Activated CD4-positive, alpha-beta T cell treated with anti-CD3 and anti-CD28 coated beads, Interleukin-2, amount 50 U/mL, for 4 hours (primary cell): ENCODE measurements around the gene TBP.
"Not testable (repeated sequence)": the region's sequence is repeated elsewhere in the genome, so short reads cannot be mapped to it uniquely, and the experiment has no call there.

Source experiments
- DNase-seq, 2 experiments: peaks; one replicate each; pipeline ENCODE4 v3.0.0-alpha.2; 2020

Gene TBP

DNA sequence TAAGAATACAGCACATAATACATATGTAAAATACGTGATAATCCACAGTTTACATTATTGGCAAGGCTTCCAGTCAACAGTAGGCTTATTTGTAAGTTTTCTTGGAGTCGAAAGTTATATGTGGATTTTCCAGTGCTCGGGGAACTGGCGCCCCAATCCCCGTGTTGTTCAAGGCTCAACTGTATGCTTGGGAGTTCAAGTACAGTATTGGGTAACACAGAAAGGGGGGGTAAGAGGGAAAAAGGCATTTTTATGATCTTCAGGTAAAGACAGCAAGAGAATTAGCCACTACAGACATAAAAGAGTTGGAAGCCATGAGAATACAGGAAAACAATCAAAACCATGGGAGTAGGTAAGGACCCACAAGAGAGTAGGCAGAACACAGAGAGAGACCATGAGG lies 17.5 kb upstream of the TBP start:
- no peak for DNase-seq

DNA sequence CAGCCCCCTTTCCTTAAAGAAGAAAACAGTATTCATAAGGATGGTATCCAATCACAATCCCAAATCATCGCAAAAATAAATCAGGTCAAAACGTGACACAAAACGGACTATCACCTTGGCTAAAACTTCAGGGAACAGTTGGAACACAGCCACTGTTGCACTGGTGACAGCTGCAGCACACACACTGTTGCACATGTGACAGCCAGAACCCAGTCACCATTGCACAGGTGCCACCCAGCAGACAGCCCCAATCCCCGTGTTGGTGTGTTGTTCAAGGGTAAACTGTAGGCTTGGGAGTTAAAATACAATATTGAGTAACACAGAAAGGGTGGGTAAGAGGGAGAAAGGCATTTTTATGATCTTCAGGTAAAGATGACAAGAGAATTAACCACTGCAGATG lies 16.8 kb upstream of the TBP start:
- no peak for DNase-seq

- DNase-seq: no peak
Measured at GRCh38 chr6:170542031-170542719, 12.0 kb upstream of the TBP start.

DNA sequence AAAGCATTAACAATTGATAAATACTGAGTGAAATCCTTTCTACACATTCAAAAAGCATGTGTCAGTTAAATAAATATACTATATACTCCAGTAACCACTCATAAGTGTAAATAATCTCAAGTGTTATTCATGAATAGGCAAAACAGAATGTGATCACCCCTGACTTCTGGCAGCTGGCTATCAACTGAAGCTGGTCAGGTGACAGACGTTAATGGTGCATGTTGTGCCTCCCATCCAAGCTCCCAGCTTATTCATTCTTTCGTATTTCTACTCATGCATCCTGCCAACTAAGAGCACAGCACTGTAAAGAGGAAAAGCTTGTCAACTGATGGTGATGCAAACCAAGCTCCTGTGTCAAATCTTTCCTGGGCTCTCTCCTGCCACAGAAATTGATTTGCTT lies 8.8 kb upstream of the TBP start:
- no peak for DNase-seq

DNA sequence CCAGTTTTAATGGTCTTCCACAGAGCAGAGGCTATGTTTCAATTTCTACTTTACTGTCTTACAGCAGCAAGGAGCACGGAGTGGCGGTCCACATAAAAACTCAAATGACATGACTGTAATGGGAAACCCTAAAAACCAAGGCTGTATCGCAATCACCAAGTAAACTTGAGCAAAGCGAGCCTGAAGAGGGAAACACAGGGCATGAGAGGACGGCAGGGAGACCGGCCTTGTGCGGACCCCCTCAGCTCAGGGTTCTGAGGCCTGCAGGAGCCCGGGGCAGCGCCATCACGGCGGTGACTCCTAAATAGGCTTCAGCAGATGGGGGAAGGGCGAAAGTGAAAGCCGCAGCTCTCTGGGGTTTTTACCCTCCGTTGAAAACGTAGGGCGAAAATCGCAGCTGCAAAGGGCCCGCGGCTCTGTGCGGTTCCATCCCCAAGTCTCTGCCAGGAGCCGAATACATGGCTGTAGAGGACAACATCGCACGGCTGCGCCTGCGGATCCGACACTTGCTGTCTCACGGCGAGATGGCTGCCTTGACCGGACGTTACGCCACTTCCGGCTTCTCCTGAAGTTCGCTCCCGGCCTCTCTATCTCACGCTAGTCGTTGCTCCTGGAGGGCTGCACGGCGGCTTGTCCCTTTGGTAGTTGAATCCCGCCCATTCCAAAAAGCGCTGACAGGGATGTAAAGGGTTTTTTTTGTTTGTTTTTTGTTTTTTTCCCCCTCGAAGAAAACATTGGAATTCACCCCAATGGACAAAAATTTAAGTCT lies 1.2 kb upstream of the TBP start, which contains the start of gene PSMB1:
PSMB1 (minus strand) TSS at position 543 of the 769 bp plus-strand sequence; CDS start at position 478, 65 bp downstream.
- DNase-seq: peak; percentile 65

DNA sequence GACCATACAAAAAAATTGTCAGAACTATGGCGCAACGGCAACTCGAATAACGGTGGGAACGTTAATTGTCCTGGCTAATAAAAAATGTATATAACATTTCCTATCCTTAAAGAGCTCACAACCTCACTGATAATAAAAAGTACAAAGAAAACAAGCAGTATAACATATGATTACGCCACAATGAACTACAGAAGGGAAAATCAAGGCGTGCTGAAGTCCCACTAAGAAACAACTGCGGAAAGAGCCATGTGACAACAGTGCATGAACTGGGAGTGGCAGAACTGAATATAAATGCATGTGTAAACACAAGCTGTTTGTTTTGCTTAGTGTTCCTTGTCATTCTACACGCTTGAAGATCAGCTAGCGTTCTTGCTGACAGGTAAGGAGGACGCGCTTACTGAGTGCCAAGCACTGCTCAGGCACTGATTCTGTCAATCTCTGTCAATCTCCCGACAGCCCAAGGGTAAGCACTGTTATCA lies 596 bp upstream of the TBP start:
- no peak for DNase-seq

DNA sequence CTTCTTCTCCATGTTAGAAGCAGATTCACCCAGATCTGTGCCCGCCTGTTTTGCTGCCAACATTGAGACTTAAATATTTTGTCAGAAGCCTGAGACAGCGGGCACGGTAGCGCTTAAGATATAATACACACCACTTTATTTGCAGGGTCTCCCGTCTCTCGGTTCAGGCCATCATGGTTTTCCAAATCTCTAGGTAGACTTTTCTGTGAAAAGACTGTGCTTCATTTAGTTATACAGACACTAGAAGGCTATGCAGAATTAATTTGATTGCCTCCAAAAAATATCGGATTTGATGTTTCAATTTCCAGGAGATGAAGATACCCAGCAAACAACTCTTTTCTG lies 598 bp downstream of the TBP start:
- DNase-seq: no peak

DNA sequence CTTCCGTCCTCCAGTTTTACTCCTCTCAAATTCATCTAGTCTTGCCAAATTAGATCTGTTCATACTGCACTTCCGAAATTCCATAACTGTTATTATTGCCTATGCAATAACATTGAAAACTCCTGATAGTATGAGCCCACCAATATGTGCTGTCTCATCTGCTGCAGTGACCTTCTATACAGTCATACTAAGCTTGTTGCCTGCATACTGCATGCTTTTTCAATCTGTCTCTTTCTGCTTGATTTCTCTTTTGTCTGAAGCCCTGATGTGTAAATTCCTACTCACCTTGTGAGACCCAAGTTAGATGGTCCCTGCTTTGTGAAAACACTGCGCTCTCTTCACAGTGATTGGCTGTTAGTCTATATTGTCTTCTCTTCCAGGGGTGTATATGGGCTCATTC lies 1.1 kb downstream of the TBP start:
- no peak for DNase-seq

- no peak for DNase-seq
Measured at GRCh38 chr6:170561555-170561954, 7.4 kb downstream of the TBP start.

- DNase-seq: no peak
Measured at GRCh38 chr6:170564936-170565530, 10.9 kb downstream of the TBP start.

DNA sequence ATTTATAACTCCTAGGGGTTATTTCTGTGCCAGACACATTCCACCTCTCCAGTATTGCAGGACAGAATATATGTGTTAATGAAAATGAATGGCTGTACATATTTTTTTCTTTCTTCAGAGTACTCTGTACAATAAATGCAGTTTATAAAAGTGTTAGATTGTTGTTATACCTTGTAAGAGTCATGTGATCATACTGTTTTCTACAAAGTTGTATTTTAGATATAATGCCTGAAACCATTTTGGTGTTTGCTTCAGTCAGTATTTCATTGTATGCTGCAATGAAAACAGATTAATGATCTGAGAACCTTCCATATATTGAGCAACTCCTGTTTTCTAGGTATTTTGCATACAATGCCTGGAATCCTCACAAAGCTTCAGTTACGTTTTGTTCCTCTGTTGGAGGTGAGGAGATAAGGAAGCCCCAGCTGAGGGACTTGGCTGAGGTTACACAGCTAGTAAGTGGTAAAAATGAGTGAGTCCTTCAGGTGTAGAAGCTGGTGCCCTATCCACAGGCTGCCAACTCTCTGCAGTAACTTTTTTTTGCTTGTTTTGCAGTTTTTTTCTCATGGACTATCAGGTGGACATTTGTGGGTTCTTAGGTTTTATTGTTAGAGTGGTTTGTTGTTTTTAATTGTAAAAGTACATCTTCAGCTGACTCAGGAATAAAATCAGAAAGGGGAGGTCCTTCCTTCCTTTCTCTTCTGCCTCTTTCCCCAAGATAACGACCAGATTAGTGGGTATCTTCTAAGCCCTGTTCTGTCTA lies 18.7 kb downstream of the TBP start:
- DNase-seq: no peak

GRCh38 chr6:170575250-170575649 lies 21.1 kb downstream of the TBP start:
- DNase-seq: no peak

DNA sequence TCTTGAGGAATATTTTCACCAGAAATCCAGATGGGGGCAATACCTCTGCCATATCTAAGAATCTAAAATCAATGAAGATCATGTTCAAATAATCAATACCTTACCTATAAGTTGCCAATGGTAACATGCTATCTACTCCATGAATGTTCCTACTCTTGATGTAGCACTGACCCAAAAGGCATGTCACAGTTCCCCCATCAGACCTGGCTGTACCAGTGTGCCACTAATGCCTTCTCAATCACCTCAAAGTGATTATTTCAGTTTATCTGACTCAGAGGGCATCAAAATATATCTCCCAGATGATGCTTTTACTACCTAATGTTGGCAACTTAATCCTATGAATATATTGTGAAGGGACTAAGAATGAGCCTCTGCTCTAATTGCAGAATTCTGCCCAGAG lies 24.7 kb downstream of the TBP start:
- DNase-seq: no peak

GRCh38 chr6:170583756-170584180 lies 29.6 kb downstream of the TBP start:
- no peak for DNase-seq

- peak; percentile 88 to 90 for DNase-seq
Measured at GRCh38 chr6:170584181-170584953, 30.2 kb downstream of the TBP start, which contains the start of gene PDCD2. TSS of gene PDCD2 (minus strand) at chr6:170584637. CDS start at chr6:170584581, 56 bp downstream.

DNA sequence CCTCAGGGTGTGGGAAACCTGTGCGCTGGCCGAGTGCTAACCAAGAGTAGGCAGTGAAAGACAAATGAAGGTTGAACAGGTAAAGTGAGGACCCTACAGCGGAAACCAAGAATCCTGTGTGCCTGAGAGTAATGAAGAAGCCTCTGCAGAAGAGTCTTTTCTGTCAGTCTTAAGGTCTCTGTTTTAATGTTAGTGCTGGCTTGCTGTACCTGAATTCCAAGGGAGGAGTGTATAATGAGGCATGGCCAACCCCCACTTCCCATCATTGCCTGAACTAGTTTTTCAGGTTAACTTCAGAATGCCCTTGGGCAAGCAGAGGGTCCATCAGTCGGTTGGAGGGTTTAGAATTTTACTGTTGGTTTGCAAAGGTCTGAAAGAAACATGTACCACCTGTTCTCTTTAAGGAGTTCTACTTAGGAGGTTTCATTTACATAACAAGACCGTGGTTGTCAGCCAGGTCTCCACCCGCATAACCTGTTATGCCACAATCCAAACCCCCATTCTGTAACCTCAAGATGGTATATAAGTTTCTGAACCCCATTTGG lies 30.9 kb downstream of the TBP start:
- DNase-seq: no peak

- DNase-seq: no peak
Measured at GRCh38 chr6:170590725-170591124, 36.6 kb downstream of the TBP start.

- no peak for DNase-seq
Measured at GRCh38 chr6:170596426-170596825, 42.3 kb downstream of the TBP start.

DNA sequence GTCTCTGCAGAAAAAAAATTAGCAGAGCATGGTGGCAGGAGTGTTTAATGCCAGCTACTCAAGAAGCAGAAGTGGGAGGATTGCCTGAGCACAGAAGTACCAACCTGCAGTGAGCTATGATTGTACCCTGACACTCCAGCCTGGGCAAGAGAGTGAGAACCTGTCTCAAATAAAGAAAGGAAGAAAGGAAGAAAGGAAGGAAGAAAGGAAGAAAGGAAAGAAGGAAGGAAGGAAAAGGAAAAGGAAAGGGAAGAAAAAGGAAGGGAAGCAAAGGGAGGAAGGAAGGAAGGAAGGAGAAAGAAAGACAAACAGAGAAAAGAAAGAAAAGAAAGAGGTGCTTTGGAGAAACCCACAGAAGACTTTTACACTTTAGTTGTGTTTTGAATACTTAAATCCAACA lies 43.1 kb downstream of the TBP start:
- DNase-seq: no peak

DNA sequence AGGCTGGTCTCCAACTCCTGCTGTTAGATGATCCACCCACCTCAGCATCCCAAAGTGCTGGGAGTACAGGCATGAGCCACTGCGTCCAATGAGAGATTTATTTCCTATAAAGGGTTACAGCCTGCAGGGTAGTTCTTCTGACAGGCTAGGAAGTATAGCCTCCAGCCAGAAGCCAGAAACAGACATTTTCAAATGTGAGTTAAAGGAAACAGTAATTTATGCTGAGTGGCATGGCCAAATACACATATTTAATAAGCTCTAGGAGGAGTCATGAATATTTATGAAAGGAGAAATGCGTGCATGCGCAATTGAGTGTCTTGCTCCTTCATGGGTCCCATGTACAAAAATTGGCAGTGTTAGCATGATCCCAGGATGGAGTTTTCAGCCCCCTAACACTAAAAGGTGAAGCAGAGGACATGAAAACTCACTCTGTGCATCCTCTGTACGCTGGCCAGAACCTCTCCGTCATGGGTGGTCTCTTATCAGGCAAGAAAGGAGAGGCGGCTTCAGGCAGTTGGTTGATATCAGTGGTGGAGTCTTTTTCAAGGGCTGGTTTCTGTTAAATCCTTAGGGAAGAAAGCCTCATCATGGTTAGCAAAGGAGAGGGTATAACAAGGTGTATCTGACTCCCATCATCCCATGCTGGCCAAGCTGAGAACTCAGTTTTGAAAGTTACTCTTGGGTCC lies 51.5 kb downstream of the TBP start:
- no peak for DNase-seq

GRCh38 chr6:170609225-170609624 lies 55.1 kb downstream of the TBP start:
- DNase-seq: not testable (repeated sequence)
